GM18951 (cell line): ENCODE measurements around the gene KRTAP6-3.

Source experiments
- POLR2A ChIP-seq: IDR thresholded peaks from 4 replicates; pipeline ENCODE4 v1.6.1; 2011; ENCODE audit warnings: mild to moderate bottlenecking; ENCODE audit not compliant: insufficient read length, insufficient read depth; ENCODE audit errors: extremely low read depth
- in situ Hi-C: fragments of 300-500 bp; cut with MboI; formaldehyde crosslinking; loops from one replicate; pipeline ENCODE4 v1.12.0; 2022; ENCODE audit warnings: low sequenced_read_pairs, mixed read lengths, inconsistent platforms; ENCODE audit not compliant: unreplicated experiment

Gene KRTAP6-3

DNA sequence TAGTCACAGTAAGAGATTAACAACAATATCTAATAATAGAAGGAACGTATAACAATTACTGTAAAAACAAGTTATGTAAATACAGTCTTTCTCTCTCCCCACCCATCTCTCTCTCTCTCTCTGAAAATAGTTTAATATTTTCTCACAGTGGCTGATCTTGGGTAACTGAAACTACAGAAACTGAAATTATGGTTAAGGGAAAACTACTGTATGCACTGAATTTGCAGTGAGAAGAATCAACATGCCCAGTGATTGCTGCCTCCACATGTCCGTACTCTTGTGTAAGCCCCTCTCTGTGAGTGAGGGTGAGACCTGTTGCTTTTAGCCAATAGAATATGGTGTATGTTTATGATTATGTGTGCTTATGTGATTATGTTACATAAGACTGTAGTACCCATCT, 19.9 kb downstream of the KRTAP6-3 start:
- no peak for TF ChIP-seq POLR2A
- in situ Hi-C loops = no loop called here

DNA sequence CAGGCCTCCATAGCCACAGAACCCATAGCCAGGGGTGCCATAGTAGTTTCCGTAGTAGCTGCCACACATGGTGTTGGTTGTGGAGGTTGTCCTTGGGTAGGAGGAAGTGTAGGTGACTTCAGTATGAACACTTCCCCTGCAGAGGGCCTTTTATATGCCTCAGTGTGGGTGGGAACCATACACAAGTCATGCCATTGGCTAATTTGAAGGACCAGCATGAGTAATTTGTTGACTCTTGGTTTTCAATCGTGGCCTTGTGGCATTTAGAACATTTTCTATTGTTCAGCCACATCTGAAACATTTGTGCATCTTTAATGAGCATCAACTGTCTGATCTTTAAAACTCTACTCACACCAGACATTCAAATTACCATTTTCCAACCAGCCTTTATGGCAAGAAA, 21.6 kb downstream of the KRTAP6-3 start, which contains the start of gene KRTAP6-1:
Gene KRTAP6-1, minus strand, starts transcription at position 95 of the 400 bp plus-strand sequence. Its CDS starts 26 bp downstream, at position 69.
- in situ Hi-C loops = no loop called here
- TF ChIP-seq POLR2A = no peak

GRCh38 chr21:30615199-30615598, 23.0 kb downstream of the KRTAP6-3 start:
- in situ Hi-C loops = no loop called here
- TF ChIP-seq POLR2A = no peak

DNA sequence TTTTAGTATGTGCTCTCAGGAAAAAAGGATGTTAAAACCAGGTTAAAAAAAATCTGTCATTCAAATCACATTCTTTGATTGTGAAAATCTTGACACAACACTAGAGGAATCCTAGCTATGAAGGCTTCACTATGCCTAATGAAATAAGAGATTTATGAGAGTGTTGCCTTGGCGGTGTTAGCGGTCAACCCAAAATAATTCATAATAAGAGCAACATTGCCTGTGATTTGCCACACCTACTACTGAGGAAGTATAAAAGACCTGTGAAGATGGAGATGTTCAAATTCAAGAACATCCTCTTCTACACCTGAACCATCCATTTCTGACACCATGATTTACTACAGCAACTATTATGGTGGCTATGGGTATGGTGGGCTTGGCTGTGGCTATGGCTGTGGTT, 23.9 kb downstream of the KRTAP6-3 start, which contains the start of gene KRTAP20-1:
Gene KRTAP20-1, plus strand, starts transcription at position 301 of the 400 bp plus-strand sequence. Its CDS starts 30 bp downstream, at position 331.
- no peak for TF ChIP-seq POLR2A
- in situ Hi-C loops = no loop called here

GRCh38 chr21:30620080-30620479, 27.8 kb downstream of the KRTAP6-3 start:
- TF ChIP-seq POLR2A = no peak
- in situ Hi-C loops = no loop called here

- TF ChIP-seq POLR2A = no peak
- in situ Hi-C loops = no loop called here
Measured at GRCh38 chr21:30620522-30620921, 28.3 kb downstream of the KRTAP6-3 start, which contains the start of gene KRTAP20-4. Gene KRTAP20-4 (plus strand): TSS chr21:30620627.

DNA sequence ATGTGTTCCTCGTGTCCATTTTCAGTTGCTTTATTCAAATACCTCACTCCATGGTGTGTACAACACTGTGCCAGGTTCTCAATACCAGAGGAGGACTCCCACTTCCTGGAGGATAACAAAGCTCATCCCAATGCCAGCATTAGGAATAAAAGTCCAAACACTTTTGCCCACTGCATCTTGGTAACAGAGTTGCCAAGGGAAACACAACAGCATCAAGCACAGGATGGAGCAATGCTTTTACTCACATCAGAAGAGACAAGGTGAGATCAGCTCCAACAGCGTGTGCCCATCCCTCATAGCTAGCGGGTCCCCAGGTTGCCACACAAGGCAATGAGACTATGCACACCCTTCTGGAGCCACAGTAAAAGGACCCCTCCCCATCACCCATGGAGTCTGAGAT, 31.1 kb downstream of the KRTAP6-3 start:
- in situ Hi-C loops = no loop called here
- TF ChIP-seq POLR2A = no peak

DNA sequence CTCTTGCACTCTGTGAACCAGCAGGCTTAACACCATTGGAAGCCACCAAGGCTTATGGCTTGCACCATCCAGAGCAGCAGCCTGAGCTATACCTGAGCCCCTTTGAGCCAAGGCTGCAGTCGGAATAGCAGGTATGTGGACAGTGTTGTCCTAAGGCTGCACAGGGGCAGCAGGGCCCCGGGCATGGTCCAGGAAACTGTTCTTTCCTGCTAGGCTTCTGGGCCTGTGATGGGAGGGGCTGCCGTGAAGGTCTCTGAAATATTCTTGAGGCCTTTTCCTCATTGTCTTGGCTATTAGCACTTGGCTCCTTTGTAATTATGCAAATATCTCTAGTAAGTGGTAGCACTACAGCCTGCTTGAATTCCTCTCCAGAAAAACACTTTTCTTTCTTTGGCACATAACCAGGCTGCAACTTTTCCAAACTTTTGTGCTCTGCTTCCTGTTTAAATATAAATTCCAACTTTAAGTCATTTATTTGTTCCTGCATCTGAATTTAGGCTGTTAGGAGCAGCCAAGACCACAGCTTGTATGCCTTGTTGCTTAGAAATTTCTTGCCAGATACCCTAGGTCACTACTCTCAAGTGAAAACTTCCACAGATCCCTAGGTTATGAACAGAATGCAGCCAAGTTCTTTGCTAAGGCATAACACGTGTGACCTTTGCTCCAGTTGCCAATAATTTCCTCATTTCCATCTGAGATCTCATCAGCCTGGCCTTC, 33.4 kb downstream of the KRTAP6-3 start:
- no peak for TF ChIP-seq POLR2A
- in situ Hi-C loops = no loop called here

- in situ Hi-C loops = no loop called here
- TF ChIP-seq POLR2A = no peak
Measured at GRCh38 chr21:30628109-30628508, 35.9 kb downstream of the KRTAP6-3 start.

DNA sequence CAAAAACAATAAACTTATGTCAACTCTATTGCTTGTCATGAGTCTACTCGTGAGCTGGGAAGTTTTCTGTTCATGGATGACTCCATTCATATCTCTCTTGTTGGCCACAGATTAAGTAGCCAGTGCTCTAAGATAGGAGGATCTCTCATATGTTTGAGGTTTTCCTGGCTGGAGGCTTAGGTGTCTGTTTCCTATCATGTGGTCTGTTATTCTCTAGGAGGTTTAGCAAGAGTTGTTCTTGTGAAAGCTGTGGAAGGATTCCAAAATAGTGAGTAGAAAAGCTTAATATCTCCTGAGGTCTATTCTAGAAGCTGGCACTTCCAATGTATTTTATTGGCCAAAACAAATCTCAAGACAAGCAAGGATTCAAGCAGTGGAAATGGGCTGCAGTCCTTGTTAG, 37.0 kb downstream of the KRTAP6-3 start:
- TF ChIP-seq POLR2A = no peak
- in situ Hi-C loops = no loop called here

- no peak for TF ChIP-seq POLR2A
- in situ Hi-C loops = no loop called here
Measured at GRCh38 chr21:30634906-30635305, 42.7 kb downstream of the KRTAP6-3 start, which contains the start of gene KRTAP20-2. Gene KRTAP20-2 (plus strand): TSS chr21:30635206. CDS start chr21:30635264, 58 bp downstream.

DNA sequence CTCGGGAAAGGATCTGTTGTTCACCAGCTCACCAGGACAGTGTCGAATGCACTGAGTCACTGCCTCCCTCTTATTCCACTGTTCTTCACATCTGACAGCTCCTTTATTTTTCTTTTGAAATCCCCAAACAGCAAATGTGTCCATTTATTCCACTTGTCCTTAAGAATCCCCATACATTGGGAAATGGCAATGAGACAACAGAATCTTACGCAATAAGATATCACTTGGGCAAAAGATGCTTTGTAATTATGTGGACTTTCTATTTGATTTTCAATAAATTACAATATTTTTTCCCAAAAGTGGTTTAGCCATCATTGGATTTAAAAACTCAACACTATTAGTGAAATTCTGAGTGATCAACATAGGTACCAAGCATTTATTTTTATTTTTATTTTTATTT, 46.4 kb downstream of the KRTAP6-3 start:
- in situ Hi-C loops = no loop called here
- TF ChIP-seq POLR2A = no peak

DNA sequence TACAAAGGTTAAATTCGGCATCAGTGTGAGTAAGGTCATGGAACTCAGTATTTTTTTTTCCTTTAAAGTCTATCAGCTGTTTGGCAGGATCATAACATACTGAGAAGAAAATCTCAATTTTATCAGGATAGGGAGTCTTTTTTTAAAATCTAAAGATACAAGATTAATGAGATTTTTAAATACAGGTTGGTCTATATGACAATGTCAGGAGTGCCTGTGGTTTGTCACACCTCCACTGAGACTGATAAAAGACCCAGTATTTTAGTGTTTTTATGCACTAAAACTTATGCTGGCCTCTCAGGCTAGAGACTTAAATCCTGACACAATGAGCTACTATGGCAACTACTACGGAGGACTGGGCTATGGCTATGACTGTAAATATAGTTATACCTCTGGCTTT, 50.3 kb downstream of the KRTAP6-3 start, which contains the start of gene KRTAP20-3:
Gene KRTAP20-3, plus strand, starts transcription at position 301 of the 400 bp plus-strand sequence.
- no peak for TF ChIP-seq POLR2A
- in situ Hi-C loops = no loop called here
